SU-DHL-6 (cell line): ENCODE data around the gene MCOLN3.

Experiments
- H2AFZ ChIP-seq: fragments of 200-600 bp; sonication (generic); 2 replicates; pipeline ENCODE4 v1.6.1; 2014; ENCODE audit warnings: low read depth, mild to moderate bottlenecking, moderate library complexity, mixed read lengths, antibody characterized with exemption, low read length; ENCODE audit not compliant: severe bottlenecking
- H3F3A ChIP-seq: fragments of 200-600 bp; shearing (Covaris generic); 2 replicates; pipeline ENCODE4 v1.6.0; 2016; ENCODE audit warnings: antibody characterized with exemption, mild to moderate bottlenecking; ENCODE audit not compliant: insufficient read depth
- H3K27ac ChIP-seq: fragments of 200-600 bp; sonication (generic); 2 replicates; pipeline ENCODE4 v1.5.1; 2016; ENCODE audit warnings: low read depth, mild to moderate bottlenecking, low read length, moderate library complexity, mixed read lengths
- H3K27me3 ChIP-seq: fragments of 200-600 bp; sonication (generic), shearing (Covaris generic); 2 replicates; pipeline ENCODE4 v1.6.0; 2014; ENCODE audit warnings: mild to moderate bottlenecking, low read length
- H3K36me3 ChIP-seq: fragments of 200-600 bp; sonication (generic); 2 replicates; pipeline ENCODE4 v1.6.1; 2014; ENCODE audit warnings: mild to moderate bottlenecking, low read length, mixed read lengths
- H3K4me2 ChIP-seq: fragments of 300-600, 200-600 bp; shearing (Covaris generic), sonication (generic); 2 replicates; pipeline ENCODE4 v1.6.0; 2014; ENCODE audit warnings: low read length, low read depth, mild to moderate bottlenecking; ENCODE audit not compliant: poor library complexity, severe bottlenecking
- H3K4me3 ChIP-seq: fragments of 200-600 bp; sonication (generic); 2 replicates; pipeline ENCODE4 v1.5.1; 2014; ENCODE audit warnings: antibody characterized with exemption, low read length, mild to moderate bottlenecking, mixed read lengths; ENCODE audit not compliant: insufficient read depth, poor library complexity, severe bottlenecking
- H3K79me2 ChIP-seq: fragments of 200-600 bp; sonication (generic); 2 replicates; pipeline ENCODE4 v1.6.1; 2014; ENCODE audit warnings: mild to moderate bottlenecking, low read length, moderate library complexity; ENCODE audit not compliant: insufficient read depth
- H3K9ac ChIP-seq: fragments of 200-600 bp; sonication (generic); 2 replicates; pipeline ENCODE4 v1.7.0; 2014; ENCODE audit warnings: mild to moderate bottlenecking, low read length
- H3K9me2 ChIP-seq: fragments of 200-600 bp; sonication (generic); replicated peaks from 2 replicates; pipeline ENCODE4 v1.6.1; 2014; ENCODE audit warnings: low read length; ENCODE audit not compliant: insufficient read depth
- H3K9me3 ChIP-seq: fragments of 200-600 bp; sonication (generic); 2 replicates; pipeline ENCODE4 v1.6.1; 2014; ENCODE audit warnings: low read length, mixed read lengths; ENCODE audit not compliant: insufficient read depth
- H4K20me1 ChIP-seq: fragments of 200-600 bp; sonication (generic); 2 replicates; pipeline ENCODE4 v1.6.1; 2014; ENCODE audit warnings: low read depth, mild to moderate bottlenecking, antibody characterized with exemption, low read length, moderate library complexity, mixed read lengths
- CTCF ChIP-seq: fragments of 200-600 bp; sonication (generic); IDR thresholded peaks from one replicate; pipeline ENCODE4 v1.5.1; 2017; ENCODE audit warnings: antibody characterized with exemption, mild to moderate bottlenecking, low read length, moderate library complexity; ENCODE audit not compliant: insufficient read depth, poor library complexity, severe bottlenecking
- EZH2phosphoT487 ChIP-seq: fragments of 200-600 bp; sonication (generic), shearing (Covaris generic); conservative IDR thresholded peaks from 2 replicates; pipeline ENCODE4 v1.6.1; 2018; ENCODE audit warnings: mild to moderate bottlenecking, antibody characterized with exemption, low read length, moderate library complexity, mixed read lengths

The MCOLN3 gene

DNA sequence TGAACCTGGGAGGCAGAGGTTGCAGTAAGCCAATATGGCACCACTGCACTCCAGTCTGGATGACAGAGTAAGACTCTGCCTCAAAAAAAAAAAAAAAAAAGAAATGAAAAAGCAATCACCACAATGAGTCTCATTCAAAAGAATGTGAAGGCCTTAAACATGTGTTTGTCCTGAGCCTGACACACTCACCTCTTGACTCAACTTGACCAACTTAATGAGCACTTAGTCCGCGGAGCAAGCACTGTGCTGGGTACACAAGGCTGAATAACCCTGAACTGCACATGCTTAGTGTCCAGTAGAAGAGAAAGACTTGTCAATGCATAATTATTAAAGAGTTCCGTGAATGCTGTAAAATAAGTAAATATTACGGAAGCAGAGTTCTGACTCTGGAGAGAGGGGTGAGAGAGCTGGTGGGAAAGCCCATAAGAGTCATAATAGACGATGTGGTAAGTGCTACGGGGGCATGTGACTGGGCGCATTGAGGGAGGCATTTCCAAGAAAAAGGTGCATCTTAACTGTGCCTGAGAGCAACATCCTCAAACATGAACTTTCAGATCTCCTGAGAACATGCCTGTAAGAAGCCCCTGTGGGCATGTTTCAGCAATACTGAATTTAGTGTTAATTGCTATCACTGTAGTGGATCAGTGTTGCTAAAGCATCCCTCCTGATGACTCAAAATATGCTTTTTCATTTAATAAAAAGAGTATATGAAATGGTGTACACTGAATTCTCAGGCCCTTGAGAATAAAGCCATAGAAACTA, 78.6 kb downstream of the MCOLN3 start:
- TF ChIP-seq EZH2phosphoT487 (no peak), CTCF (no peak)
- no peak overlapping the region for H2AFZ ChIP-seq
- H3K4me2 ChIP-seq = no peak overlapping the region
- H3F3A ChIP-seq = no peaks in the 10 kb centered on the region
- H3K27ac ChIP-seq = no peak overlapping the region
- no peaks in the 10 kb centered on the region for H3K9me2 ChIP-seq
- peaks cover 9% of the 10 kb centered on the region for H3K79me2 ChIP-seq
- no peaks in the 10 kb centered on the region; the same call in 1 of the 2 replicates for H3K36me3 ChIP-seq
- H3K4me3 ChIP-seq = no peak overlapping the region
- no peak overlapping the region for H3K9ac ChIP-seq
- no peaks in the 10 kb centered on the region for H3K27me3 ChIP-seq
- H3K9me3 ChIP-seq = no peaks in the 10 kb centered on the region
- H4K20me1 ChIP-seq = no peaks in the 10 kb centered on the region

DNA sequence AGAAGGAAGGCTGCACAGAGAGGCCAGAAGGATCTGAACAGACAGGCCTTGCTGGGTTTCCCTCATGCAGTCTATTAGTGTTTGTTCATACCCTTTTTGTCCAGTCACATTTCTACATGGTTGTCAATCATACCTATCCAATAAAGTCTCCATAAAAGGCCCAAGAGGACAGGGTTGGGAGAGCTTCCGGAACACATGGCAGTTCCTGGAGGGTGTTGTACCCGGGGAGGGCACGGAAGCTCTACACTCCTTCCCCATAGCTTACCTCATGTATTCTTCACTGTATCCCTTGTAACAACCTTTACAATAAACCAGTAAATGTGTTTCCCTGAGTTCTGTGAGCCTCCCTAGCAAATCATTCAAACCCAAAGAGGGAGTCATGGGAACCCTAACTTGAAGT, 79.4 kb downstream of the MCOLN3 start:
- H3K36me3 ChIP-seq = no peaks in the 10 kb centered on the region; the same call in 1 of the 2 replicates
- no peaks in the 10 kb centered on the region for H3K9me3 ChIP-seq
- no peak overlapping the region for H3K4me2 ChIP-seq
- no peaks in the 10 kb centered on the region for H3F3A ChIP-seq
- H3K27me3 ChIP-seq = no peaks in the 10 kb centered on the region
- no peak for TF ChIP-seq CTCF
- H2AFZ ChIP-seq = no peak overlapping the region
- H3K9me2 ChIP-seq = no peaks in the 10 kb centered on the region
- H3K9ac ChIP-seq = no peak overlapping the region
- no peaks in the 10 kb centered on the region for H4K20me1 ChIP-seq
- H3K27ac ChIP-seq = no peak overlapping the region
- H3K79me2 ChIP-seq = 0 out of 2 replicates have a peak, but pooled peaks cover under 1% of the 10 kb centered on the region
- no peak overlapping the region for H3K4me3 ChIP-seq

DNA sequence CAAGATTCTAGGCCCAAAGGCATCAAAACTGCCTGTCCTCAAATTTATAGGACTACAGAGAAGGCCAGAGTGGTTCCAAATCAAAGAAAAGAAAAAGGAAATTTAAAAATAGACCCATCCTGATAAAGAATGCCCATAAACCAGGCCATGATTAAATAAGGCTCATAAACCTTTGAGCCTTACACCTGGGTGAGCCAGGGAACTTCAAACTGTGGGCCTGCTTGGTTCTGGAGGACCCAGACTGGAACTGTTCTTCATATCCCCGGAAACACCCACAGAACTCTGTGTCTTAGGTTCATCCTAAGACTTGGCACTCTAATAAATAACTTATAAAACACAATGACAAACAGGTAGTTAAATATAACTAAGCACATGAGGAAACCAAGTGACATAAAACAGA, 80.2 kb downstream of the MCOLN3 start:
- H3K9me3 ChIP-seq = no peaks in the 10 kb centered on the region
- H3F3A ChIP-seq = no peaks in the 10 kb centered on the region
- no peaks in the 10 kb centered on the region for H3K27me3 ChIP-seq
- no peak for TF ChIP-seq EZH2phosphoT487
- TF ChIP-seq CTCF = no peak
- H3K27ac ChIP-seq = no peak overlapping the region
- H3K9ac ChIP-seq = no peak overlapping the region
- H2AFZ ChIP-seq = no peak overlapping the region
- no peak overlapping the region for H3K4me2 ChIP-seq
- no peak overlapping the region for H3K4me3 ChIP-seq
- no peaks in the 10 kb centered on the region; the same call in 1 of the 2 replicates for H3K36me3 ChIP-seq
- no peaks in the 10 kb centered on the region for H4K20me1 ChIP-seq
- no peaks in the 10 kb centered on the region for H3K79me2 ChIP-seq
- H3K9me2 ChIP-seq = no peaks in the 10 kb centered on the region
